Muscle layer of colon (tissue), 2 donors: ENCODE measurements around the gene HBE1.

ENCODE experiments used
- H3K27ac ChIP-seq: one replicate; pipeline ENCODE4 v1.7.0; 2013; ENCODE audit warnings: low read depth, mild to moderate bottlenecking, low read length, moderate library complexity
- H3K27me3 ChIP-seq, 2 donors: one replicate each; pipeline ENCODE4 v1.7.0; 2013; ENCODE audit warnings: low read length in 2 of 2, mild to moderate bottlenecking in 2 of 2; ENCODE audit not compliant: insufficient read depth in 2 of 2, control insufficient read depth in 1 of 2
- H3K36me3 ChIP-seq: one replicate; pipeline ENCODE4 v1.7.0; 2013; ENCODE audit warnings: mild to moderate bottlenecking, low read length; ENCODE audit not compliant: insufficient read depth
- H3K4me1 ChIP-seq: one replicate; pipeline ENCODE4 v1.7.0; 2013; ENCODE audit warnings: mild to moderate bottlenecking, low read length; ENCODE audit not compliant: insufficient read depth
- H3K4me3 ChIP-seq, 2 donors: one replicate each; pipeline ENCODE4 v1.7.0; 2013; ENCODE audit warnings: low read length in 2 of 2, low read depth in 1 of 2, mild to moderate bottlenecking in 1 of 2, moderate library complexity in 1 of 2
- H3K9ac ChIP-seq: one replicate; pipeline ENCODE4 v1.7.0; 2013; ENCODE audit warnings: low read length
- H3K9me3 ChIP-seq: one replicate; pipeline ENCODE4 v1.7.0; 2013; ENCODE audit warnings: mild to moderate bottlenecking, low read length
- donor health status: abdominal sarcoma.
- donor health status: Adenocarcinoma of cecum.

The HBE1 gene

DNA sequence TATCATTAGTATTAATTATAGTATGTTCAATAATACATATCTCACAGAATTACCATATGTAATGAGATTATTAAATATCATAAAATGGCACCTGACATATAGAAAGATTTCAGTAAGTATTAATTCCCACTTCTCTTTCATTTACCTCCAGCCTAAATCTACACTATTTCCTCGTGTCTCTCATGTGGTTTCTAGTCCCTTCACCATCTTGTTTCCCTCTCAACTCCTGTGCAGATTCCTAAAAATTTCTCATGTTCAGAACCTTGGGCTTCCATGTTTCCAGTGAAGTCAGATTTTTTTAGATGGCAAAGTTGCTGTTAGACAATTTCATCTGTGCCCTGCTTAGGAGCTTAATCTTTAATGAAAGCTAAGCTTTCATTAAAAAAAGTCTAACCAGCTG is 14.1 kb upstream of the HBE1 start:
- Histone ChIP-seq H3K4me3 (no peak overlapping the region), H3K9me3 (no peaks in the 10 kb centered on the region), H3K9ac (no peak overlapping the region), H3K36me3 (no peaks in the 10 kb centered on the region), H3K4me1 (no peaks in the 10 kb centered on the region), H3K27ac (no peak overlapping the region), H3K27me3 (no peaks in the 10 kb centered on the region)

DNA sequence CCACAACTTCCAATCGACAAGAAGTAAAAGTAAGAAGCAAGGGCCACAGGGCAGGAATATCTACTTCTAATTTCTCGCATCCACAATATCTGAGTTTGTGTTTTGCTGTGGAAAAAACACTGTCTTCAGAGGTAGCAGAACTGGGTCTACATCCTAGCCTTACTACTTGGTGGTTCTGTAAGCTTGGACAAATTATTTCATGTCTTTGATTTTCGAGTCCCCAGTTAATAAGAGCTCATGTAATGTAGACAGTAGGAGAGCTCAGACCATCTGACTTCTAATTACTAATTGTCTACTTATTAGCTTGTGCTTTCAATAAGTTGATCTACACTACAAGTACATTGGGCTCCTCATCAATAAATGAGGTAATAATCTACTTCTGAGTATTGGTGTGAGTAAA is 13.3 kb upstream of the HBE1 start:
- H3K9me3 ChIP-seq: no peaks in the 10 kb centered on the region
- H3K36me3 ChIP-seq: no peaks in the 10 kb centered on the region
- no peak overlapping the region for H3K4me3 ChIP-seq
- no peaks in the 10 kb centered on the region for H3K4me1 ChIP-seq
- no peak overlapping the region for H3K27ac ChIP-seq
- no peak overlapping the region for H3K9ac ChIP-seq
- H3K27me3 ChIP-seq: no peaks in the 10 kb centered on the region

DNA sequence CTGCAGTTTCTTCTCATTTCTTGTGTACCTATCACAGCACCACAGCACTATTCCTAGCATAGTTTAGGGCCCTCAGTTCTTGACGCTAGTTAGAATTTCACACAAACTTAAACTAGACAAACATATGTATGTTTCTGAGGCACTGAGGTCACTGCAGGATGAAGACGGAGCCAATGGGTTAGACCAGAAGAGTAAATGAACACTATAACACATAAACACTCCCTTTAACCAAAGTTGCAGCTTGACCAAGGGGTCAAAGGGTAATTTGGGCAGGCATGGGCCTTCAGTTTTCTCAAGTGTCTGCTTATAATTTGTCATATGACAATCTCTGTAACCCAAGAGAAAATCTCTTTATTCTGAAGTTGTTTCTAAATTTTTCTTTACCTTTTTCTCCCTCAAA is 12.9 kb upstream of the HBE1 start:
- Histone ChIP-seq H3K9me3 (no peaks in the 10 kb centered on the region), H3K4me1 (no peaks in the 10 kb centered on the region), H3K9ac (no peak overlapping the region), H3K27me3 (no peaks in the 10 kb centered on the region), H3K36me3 (no peaks in the 10 kb centered on the region), H3K4me3 (no peak overlapping the region), H3K27ac (no peak overlapping the region)

DNA sequence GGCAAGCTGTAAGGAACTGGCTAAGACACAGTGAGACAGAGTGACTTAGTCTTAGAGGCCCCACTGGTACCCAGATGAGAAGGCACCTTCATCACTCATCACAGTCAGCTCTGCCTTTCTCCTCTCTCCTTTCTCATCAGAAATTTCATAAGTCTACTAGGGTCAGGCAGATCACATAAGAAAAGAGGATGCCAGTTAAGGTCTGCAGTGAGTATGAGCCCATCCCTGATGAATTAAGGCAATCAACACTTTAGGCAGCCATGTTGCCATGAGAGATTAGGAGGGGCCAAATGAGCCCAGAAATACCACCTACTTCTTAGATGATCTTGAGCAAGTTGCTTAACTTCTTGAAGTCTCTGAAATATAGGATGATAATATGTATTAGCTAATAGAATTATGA is 11.9 kb upstream of the HBE1 start:
- Histone ChIP-seq H3K27me3 (no peaks in the 10 kb centered on the region), H3K27ac (no peak overlapping the region), H3K36me3 (no peaks in the 10 kb centered on the region), H3K9me3 (no peaks in the 10 kb centered on the region), H3K4me3 (no peak overlapping the region), H3K4me1 (no peaks in the 10 kb centered on the region), H3K9ac (no peak overlapping the region)

DNA sequence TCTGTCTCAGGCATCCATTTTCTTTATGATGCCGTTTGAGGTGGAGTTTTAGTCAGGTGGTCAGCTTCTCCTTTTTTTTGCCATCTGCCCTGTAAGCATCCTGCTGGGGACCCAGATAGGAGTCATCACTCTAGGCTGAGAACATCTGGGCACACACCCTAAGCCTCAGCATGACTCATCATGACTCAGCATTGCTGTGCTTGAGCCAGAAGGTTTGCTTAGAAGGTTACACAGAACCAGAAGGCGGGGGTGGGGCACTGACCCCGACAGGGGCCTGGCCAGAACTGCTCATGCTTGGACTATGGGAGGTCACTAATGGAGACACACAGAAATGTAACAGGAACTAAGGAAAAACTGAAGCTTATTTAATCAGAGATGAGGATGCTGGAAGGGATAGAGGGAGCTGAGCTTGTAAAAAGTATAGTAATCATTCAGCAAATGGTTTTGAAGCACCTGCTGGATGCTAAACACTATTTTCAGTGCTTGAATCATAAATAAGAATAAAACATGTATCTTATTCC is 10.9 kb upstream of the HBE1 start:
- H3K27me3 ChIP-seq: no peaks in the 10 kb centered on the region
- H3K4me1 ChIP-seq: no peaks in the 10 kb centered on the region
- no peaks in the 10 kb centered on the region for H3K36me3 ChIP-seq
- no peak overlapping the region for H3K4me3 ChIP-seq
- no peak overlapping the region for H3K27ac ChIP-seq
- no peaks in the 10 kb centered on the region for H3K9me3 ChIP-seq
- H3K9ac ChIP-seq: no peak overlapping the region

DNA sequence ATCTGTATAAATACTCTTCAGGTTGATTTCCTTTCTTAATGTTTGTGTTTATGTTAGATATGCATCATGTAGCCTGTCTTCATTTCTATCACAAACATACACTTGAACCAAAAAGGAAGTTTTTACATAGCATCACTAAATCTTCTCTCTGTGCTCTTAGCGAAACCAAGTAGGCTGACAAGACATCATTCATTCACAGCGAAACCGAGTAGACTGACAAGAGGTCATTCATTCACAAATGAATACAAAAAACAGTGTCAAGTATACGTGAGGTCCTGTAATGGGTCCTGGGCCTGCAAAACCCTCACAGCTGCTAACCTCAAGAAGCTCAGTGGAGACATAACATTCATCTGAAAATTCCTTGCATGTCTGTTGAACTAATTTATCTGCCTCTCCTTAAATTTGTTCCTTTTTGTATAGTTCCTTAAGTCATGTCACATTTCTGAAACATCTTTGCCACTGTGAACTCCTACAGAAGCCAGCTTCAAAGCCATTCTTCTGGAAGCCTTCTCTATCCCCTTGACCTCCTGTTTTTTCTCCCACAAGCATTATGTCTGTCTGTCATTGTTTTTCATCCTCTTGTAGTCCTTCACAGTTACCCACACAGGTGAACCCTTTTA is 9.8 kb upstream of the HBE1 start:
- H3K27ac ChIP-seq: no peak overlapping the region
- no peaks in the 10 kb centered on the region for H3K27me3 ChIP-seq
- H3K4me3 ChIP-seq: no peak overlapping the region
- no peaks in the 10 kb centered on the region for H3K4me1 ChIP-seq
- H3K9ac ChIP-seq: no peak overlapping the region
- H3K36me3 ChIP-seq: no peaks in the 10 kb centered on the region
- H3K9me3 ChIP-seq: no peaks in the 10 kb centered on the region

DNA sequence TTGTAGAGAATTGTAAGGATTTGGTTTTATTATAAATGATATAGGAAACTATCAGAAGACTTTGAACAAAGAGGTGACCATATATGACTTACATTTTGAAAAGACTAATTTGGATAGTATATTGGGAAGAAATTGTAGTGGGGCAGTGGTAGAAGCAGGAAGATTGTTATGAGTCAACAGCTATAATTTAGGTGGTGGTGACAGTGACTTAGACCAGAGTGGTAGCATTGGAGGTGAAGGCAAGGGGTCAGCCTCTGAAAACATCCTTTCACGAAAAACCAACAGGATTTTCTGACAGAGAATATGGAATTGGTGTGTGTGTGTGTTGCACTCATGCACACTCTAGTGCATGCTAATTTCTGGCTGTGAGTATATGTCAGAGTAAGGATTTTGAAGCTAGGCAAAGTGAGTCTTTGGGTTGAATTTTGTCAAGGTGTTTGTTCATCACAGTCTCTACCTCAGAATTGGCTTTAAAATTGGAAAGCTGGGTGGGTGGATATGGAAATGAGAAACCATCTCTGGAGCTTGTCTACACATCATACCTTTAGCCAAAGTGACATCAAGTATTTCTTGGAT is 8.2 kb upstream of the HBE1 start:
- Histone ChIP-seq H3K4me1 (no peaks in the 10 kb centered on the region), H3K27me3 (no peaks in the 10 kb centered on the region), H3K9me3 (no peaks in the 10 kb centered on the region), H3K4me3 (no peak overlapping the region), H3K9ac (no peak overlapping the region), H3K36me3 (no peaks in the 10 kb centered on the region), H3K27ac (no peak overlapping the region)

DNA sequence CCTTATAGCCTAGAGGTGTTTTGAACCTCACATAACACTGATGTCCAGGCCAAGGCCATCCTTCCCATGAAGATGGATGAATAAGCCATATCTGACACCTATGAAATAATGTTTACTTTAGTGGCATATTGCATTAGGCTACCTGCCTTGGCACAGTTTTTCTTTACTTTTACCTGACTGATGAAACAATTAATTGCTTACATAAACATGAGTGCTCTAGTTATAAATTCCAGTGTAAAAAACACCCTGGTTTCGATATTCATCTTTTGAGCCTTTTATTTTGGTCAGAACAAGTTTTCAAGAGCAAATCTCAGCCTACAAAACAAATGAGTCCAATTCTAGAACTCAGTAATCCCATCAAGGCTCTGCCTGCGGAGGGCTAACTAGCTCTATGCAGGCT is 7.0 kb upstream of the HBE1 start:
- Histone ChIP-seq H3K4me1 (no peaks in the 10 kb centered on the region), H3K27ac (no peak overlapping the region), H3K4me3 (no peak overlapping the region), H3K9ac (no peak overlapping the region), H3K27me3 (no peaks in the 10 kb centered on the region), H3K9me3 (no peaks in the 10 kb centered on the region), H3K36me3 (no peaks in the 10 kb centered on the region)

DNA sequence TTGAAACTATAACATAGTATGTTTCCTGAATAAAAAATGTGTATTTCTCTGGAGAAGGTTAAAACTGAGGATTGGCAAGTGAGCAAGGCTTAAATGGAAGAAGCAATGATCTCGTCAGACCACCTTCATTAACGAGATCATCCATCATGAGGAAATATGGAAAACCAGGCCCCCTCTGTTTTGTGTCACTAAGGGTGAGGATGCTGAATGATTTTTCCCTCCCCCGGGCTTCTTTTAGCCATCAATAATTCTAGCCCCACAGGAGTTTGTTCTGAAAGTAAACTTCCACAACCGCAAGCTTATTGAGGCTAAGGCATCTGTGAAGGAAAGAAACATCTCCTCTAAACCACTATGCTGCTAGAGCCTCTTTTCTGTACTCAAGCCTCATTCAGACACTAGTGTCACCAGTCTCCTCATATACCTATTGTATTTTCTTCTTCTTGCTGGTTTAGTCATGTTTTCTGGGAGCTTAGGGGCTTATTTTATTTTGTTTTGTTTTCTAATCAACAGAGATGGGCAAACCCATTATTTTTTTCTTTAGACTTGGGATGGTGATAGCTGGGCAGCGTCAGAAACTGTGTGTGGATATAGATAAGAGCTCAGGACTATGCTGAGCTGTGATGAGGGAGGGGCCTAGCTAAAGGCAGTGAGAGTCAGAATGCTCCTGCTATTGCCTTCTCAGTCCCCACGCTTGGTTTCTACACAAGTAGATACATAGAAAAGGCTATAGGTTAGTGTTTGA is 5.8 kb upstream of the HBE1 start:
- Histone ChIP-seq H3K27ac (no peak overlapping the region), H3K9me3 (no peaks in the 10 kb centered on the region), H3K9ac (no peak overlapping the region), H3K36me3 (no peaks in the 10 kb centered on the region), H3K4me1 (no peaks in the 10 kb centered on the region), H3K4me3 (no peak overlapping the region), H3K27me3 (no peaks in the 10 kb centered on the region)

DNA sequence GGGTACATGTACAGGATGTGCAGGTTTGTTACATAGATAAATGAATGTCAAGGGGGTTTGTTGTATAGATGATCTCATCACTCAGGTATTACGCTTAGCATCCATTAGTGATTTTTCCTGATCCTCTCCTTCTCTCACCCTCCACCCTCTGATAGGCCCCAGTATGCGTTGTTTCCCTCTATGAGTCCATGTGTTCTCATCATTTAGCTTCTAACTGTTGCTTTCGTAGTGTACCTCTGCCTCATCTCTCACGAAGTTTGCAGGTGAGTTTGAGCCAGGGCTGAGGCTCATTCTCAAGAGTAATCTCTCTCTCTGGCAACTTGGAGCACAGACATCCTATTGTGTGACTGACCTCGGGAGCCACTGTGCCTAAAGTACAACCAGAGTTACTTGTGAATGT is 4.7 kb upstream of the HBE1 start:
- no peaks in the 10 kb centered on the region for H3K36me3 ChIP-seq
- no peak overlapping the region for H3K27ac ChIP-seq
- H3K9ac ChIP-seq: no peak overlapping the region
- H3K9me3 ChIP-seq: no peaks in the 10 kb centered on the region
- no peaks in the 10 kb centered on the region for H3K27me3 ChIP-seq
- no peak overlapping the region for H3K4me3 ChIP-seq
- H3K4me1 ChIP-seq: no peaks in the 10 kb centered on the region

DNA sequence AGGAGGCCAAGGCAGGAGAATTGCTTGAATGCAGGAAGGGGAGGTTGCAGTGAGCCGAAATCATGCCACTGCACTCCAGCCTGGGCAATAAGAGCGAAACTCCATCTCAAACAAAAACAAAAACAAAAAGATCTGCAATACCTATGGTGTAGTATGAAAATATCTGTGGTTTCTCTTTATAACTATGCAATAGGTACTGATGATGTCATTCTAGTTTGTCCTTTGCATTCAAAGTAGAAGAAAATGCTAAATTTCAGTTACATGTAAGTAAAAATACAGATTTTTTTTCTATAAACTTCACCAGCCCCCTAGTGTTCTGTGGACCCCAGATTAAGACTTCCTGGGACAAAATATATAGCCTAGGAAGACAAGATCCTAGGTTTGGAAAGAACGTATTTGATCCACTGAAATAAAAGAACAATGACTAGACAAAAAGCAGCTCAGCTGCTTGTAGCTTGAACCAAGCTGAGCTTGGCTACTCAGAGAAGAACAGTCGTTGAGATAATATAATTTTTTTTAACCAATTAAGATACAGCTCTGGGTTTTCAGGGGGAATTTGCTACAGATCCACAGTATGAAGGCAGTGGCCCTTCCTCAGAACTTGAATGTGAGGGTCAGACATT is 2.8 kb upstream of the HBE1 start:
- no peaks in the 10 kb centered on the region for H3K36me3 ChIP-seq
- H3K4me1 ChIP-seq: no peaks in the 10 kb centered on the region
- H3K27me3 ChIP-seq: no peaks in the 10 kb centered on the region
- H3K9ac ChIP-seq: no peak overlapping the region
- no peaks in the 10 kb centered on the region for H3K9me3 ChIP-seq
- no peak overlapping the region for H3K4me3 ChIP-seq
- H3K27ac ChIP-seq: no peak overlapping the region
